Activated CD8-positive, alpha-beta T cell treated with anti-CD3 and anti-CD28 coated beads for 36 hours (primary cell): ENCODE data around the gene SRPK2. TPM values are rescaled to one million over a fixed set of nuclear protein-coding genes. Genes with fewer than 3 reads are reported as not detected.

Experiments
- ATAC-seq: fragments of 200-7000 bp; cut with Tn5 transposase; one replicate; pipeline ENCODE4 v1.10.0; 2021; ENCODE audit warnings: mild to moderate bottlenecking, moderate library complexity
- CTCF ChIA-PET: fragments of 350-600 bp; sonication (Branson Sonifier 250); formaldehyde crosslinking; loops from one replicate; lab custom pipeline; 2021; ENCODE audit warnings: antibody characterized with exemption; lab: Charles Lee
- POLR2A ChIA-PET: fragments of 350-600 bp; sonication (Branson Sonifier 250); formaldehyde crosslinking; loops from one replicate; lab custom pipeline; 2021; ENCODE audit warnings: antibody characterized with exemption; lab: Charles Lee
- DNase-seq: peaks from one replicate; pipeline ENCODE4 v3.0.0-alpha.2; 2020
- H3K27ac Mint-ChIP-seq: one replicate; pipeline ENCODE4 v1.8.0; 2021; ENCODE audit warnings: mild to moderate bottlenecking, mixed read lengths
- H3K27me3 Mint-ChIP-seq: one replicate; pipeline ENCODE4 v1.8.0; 2021; ENCODE audit warnings: mixed read lengths
- H3K36me3 Mint-ChIP-seq: one replicate; pipeline ENCODE4 v1.8.0; 2021; ENCODE audit warnings: low read depth, mixed read lengths
- H3K4me1 Mint-ChIP-seq: one replicate; pipeline ENCODE4 v1.8.0; 2021; ENCODE audit warnings: low read depth, mixed read lengths
- H3K4me3 Mint-ChIP-seq: one replicate; pipeline ENCODE4 v1.8.0; 2021; ENCODE audit warnings: mild to moderate bottlenecking, moderate library complexity, mixed read lengths
- H3K9me3 Mint-ChIP-seq: one replicate; pipeline ENCODE4 v1.8.0; 2021; ENCODE audit warnings: mixed read lengths
- intact Hi-C: fragments of 100-400 bp; cut with micrococcal nuclease; formaldehyde crosslinking; loops from one replicate; pipeline ENCODE4 v1.10.0; 2022
- total RNA-seq, 2 experiments: library from RNA; stranded (reverse); gene quantifications; one replicate each; pipeline ENCODE4 v1.2.3, GENCODE V29; 2021
- TF ChIP-seq, protein P1 (sequence below): fragments of 200-600 bp; IDR thresholded peaks from one replicate; pipeline ENCODE4 v1.8.0; 2022; ENCODE audit warnings: antibody characterized with exemption, mild to moderate bottlenecking

Gene SRPK2
- total RNA-seq, 2 experiments from 2014 or later, result 32.9 to 33.5 TPM

DNA sequence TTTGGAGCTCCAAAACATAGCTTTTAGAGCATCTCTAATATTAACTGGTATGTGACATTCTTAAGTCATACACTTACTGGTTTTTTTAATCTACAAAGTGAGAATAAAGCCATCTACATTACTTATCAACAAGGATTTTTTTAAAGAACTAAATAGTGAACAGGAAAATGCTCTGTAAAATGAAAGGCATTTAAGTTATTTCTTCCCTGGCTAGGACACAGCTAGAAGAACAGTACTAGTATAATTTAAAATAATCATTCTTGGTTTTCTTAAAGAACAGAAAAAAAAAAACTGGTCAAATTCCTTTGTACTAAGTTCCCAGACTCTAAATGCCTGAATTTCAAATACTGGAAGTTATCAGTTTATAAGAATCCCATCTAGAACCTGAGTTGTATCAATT is 139.5 kb downstream of the SRPK2 start:
- Mint-ChIP-seq H3K27ac (no peak overlapping the region), H3K4me1 (peaks cover 21% of the 10 kb centered on the region), H3K36me3 (no peaks in the 10 kb centered on the region)

DNA sequence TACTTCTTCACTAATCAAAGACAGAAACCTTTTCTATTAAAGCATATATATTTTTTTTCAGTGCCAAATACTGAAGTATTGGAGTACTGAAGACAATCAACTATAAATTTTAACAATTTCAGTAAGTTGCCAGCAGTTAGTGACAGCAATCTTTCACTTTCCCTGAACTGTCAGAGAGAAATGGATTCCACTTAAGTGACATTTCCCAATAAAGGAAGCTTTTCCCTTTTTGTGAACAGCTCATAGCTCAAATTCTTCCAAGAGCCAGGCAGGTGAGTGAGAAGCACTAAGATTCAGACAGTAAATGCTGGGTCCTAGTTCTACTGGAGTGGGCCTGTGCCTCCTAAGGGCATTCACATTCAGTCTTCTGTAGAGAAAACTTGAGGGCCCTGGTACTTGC is 142.0 kb downstream of the SRPK2 start:
- intact Hi-C loops, result no loop called here
- no peak overlapping the region for H3K27ac Mint-ChIP-seq
- ChIA-PET POLR2A (no interaction called here), CTCF (interaction anchor here (1.0 kb wide), 1 partner anchor 22 kb away, joined by 3 read pairs; no protein-coding TSS in a partner anchor)
- H3K9me3 Mint-ChIP-seq, result no peaks in the 10 kb centered on the region
- H3K27me3 Mint-ChIP-seq, result no peaks in the 10 kb centered on the region
- H3K4me1 Mint-ChIP-seq, result peaks cover 11% of the 10 kb centered on the region
- TF ChIP-seq, protein P1, sequence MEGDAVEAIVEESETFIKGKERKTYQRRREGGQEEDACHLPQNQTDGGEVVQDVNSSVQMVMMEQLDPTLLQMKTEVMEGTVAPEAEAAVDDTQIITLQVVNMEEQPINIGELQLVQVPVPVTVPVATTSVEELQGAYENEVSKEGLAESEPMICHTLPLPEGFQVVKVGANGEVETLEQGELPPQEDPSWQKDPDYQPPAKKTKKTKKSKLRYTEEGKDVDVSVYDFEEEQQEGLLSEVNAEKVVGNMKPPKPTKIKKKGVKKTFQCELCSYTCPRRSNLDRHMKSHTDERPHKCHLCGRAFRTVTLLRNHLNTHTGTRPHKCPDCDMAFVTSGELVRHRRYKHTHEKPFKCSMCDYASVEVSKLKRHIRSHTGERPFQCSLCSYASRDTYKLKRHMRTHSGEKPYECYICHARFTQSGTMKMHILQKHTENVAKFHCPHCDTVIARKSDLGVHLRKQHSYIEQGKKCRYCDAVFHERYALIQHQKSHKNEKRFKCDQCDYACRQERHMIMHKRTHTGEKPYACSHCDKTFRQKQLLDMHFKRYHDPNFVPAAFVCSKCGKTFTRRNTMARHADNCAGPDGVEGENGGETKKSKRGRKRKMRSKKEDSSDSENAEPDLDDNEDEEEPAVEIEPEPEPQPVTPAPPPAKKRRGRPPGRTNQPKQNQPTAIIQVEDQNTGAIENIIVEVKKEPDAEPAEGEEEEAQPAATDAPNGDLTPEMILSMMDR, result no peak
- peaks cover 1% of the 10 kb centered on the region for H3K36me3 Mint-ChIP-seq
- H3K4me3 Mint-ChIP-seq, result no peak overlapping the region
- no peak for ATAC-seq
- no peak for DNase-seq

More for the DNA sequence above, 139.5 kb downstream of the SRPK2 start:
- intact Hi-C loops, result no loop called here
- ChIA-PET POLR2A (no interaction called here), CTCF (no interaction called here)
- H3K4me3 Mint-ChIP-seq, result no peak overlapping the region
- H3K27me3 Mint-ChIP-seq, result no peaks in the 10 kb centered on the region
- no peak for ATAC-seq
- TF ChIP-seq, protein P1, result no peak
- H3K9me3 Mint-ChIP-seq, result no peaks in the 10 kb centered on the region
- DNase-seq, result no peak

DNA sequence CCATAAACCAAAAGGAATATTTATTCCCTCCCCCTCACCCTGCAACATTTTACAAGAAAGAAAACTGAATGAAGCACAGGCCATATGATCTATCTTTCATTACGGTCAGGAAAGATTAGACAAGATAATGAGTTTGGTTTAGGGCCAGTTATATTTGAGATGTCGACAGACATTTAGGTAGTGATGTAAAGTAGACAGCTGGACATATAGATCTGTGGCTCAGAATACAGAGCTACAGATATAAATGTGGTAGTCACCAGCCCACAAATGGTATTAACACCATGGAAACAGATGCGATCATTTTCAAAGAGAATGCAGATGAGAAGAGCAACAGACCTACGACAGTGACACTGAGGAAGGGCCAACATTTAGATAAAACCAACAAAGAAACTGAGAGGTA is 142.5 kb downstream of the SRPK2 start:
- CTCF ChIA-PET, result interaction anchor here (1.0 kb wide), 1 partner anchor 22 kb away, joined by 3 read pairs; no protein-coding TSS in a partner anchor
- POLR2A ChIA-PET, result no interaction called here
- ATAC-seq, result no peak
- Mint-ChIP-seq H3K4me3 (no peak overlapping the region), H3K4me1 (peaks cover 14% of the 10 kb centered on the region), H3K27ac (no peak overlapping the region), H3K9me3 (no peaks in the 10 kb centered on the region), H3K36me3 (peaks cover 1% of the 10 kb centered on the region), H3K27me3 (no peaks in the 10 kb centered on the region)
- intact Hi-C loops, result no loop called here
- DNase-seq, result no peak
- TF ChIP-seq, protein P1, result no peak

DNA sequence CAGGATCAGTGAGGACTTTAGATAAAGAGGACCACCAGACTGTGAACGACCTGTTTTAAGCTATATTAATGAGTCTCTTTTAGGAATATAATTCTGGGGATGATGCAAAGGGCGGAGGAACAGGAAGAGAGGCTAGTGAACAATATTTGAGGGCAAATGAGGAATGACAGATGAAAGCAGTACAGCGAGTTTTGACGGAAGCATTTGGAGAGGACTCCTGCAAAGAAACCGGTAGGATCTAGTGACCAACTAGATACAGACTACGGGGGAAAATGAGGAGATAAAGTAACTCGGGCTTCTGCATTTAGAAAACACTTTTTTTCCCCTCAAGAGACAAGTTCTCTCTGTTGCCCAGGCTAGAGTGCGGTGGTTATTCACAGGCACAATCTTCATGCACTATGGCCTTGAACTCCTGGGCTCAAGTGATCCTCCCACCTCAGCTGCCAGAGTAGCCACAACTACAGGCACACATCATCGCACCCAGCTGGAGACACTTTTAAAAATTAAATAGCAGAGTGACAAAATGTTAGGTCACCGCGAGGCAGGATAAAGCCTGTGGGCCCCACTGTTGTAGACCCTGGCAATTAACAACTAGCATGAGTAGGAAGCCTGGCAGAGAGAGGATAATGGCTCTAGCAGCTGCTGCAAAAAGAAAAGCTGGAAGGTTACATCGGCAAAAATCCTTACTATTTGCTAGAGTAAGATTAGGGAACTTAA is 143.2 kb downstream of the SRPK2 start:
- Mint-ChIP-seq H3K4me1 (peaks cover 18% of the 10 kb centered on the region), H3K36me3 (peaks cover 1% of the 10 kb centered on the region), H3K9me3 (no peaks in the 10 kb centered on the region), H3K27me3 (no peaks in the 10 kb centered on the region), H3K27ac (no peak overlapping the region), H3K4me3 (no peak overlapping the region)
- TF ChIP-seq, protein P1, result no peak
- ChIA-PET POLR2A (no interaction called here), CTCF (no interaction called here)
- no peak for DNase-seq
- intact Hi-C loops, result no loop called here
- ATAC-seq, result no peak

DNA sequence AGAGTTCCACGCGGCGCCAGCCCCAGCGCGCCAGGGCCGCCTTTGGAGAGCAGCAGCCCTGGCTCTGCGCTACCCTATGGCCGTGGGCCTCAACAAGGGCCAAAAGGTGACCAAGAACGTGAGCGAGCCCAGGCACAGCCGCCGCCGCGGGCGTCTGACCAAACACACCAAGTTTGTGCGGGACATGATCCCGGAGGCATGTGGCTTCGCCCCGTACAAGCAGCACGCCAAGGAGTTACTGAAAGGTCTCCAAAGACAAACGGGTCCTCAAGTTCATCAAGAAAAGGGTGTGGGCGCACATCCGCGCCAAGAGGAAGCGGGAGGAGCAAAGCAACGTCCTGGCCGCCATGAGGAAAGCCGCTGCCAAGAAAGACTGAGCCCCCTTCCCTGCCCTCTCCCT is 144.1 kb downstream of the SRPK2 start:
- no peak for DNase-seq
- Mint-ChIP-seq H3K4me1 (peaks cover 26% of the 10 kb centered on the region), H3K27ac (no peak overlapping the region), H3K27me3 (no peaks in the 10 kb centered on the region), H3K9me3 (no peaks in the 10 kb centered on the region), H3K4me3 (no peak overlapping the region), H3K36me3 (peaks cover 1% of the 10 kb centered on the region)
- ATAC-seq, result no peak
- TF ChIP-seq, protein P1, result no peak
- ChIA-PET CTCF (no interaction called here), POLR2A (no interaction called here)
- intact Hi-C loops, result no loop called here
